ENCODE data around the gene APOF.
"Not testable (repeated sequence)": the region's sequence is repeated elsewhere in the genome, so short reads cannot be mapped to it uniquely, and the experiment has no call there.

Gene APOF

GRCh38 chr12:56373515-56373914 is 10.9 kb upstream of the APOF start:
- no peak for DNase-seq (ENCODE audit: low spot score)

GRCh38 chr12:56366948-56367347 is 4.3 kb upstream of the APOF start:
- DNase-seq (ENCODE audit: low spot score) = no peak

GRCh38 chr12:56361487-56362129 is 1.0 kb downstream of the APOF start:
- no peak for DNase-seq (ENCODE audit: low spot score)

GRCh38 chr12:56359851-56360767 is 2.5 kb downstream of the APOF start, which contains the start of gene STAT2:
Gene STAT2 (minus strand): TSS chr12:56360107. CDS start chr12:56356571, 3,536 bp downstream.
- peak; percentile 95 for DNase-seq (ENCODE audit: low spot score)

- DNase-seq (ENCODE audit: low spot score) = peak; percentile 74
Observed at GRCh38 chr12:56358836-56359532, 3.7 kb downstream of the APOF start.

GRCh38 chr12:56351325-56351724 is 11.3 kb downstream of the APOF start:
- no peak for DNase-seq (ENCODE audit: low spot score)

GRCh38 chr12:56350662-56351061 is 12.0 kb downstream of the APOF start:
- no peak for DNase-seq (ENCODE audit: low spot score)

GRCh38 chr12:56348776-56349175 is 13.9 kb downstream of the APOF start:
- no peak for DNase-seq (ENCODE audit: low spot score)

- DNase-seq (ENCODE audit: low spot score) = not testable (repeated sequence)
Observed at GRCh38 chr12:56347255-56347654, 15.4 kb downstream of the APOF start.

GRCh38 chr12:56346675-56347074 is 16.0 kb downstream of the APOF start:
- DNase-seq (ENCODE audit: low spot score) = no peak

GRCh38 chr12:56342290-56342689 is 20.4 kb downstream of the APOF start:
- not testable (repeated sequence) for DNase-seq (ENCODE audit: low spot score)

GRCh38 chr12:56341616-56342015 is 21.0 kb downstream of the APOF start:
- DNase-seq (ENCODE audit: low spot score) = no peak

GRCh38 chr12:56339158-56339422 is 23.6 kb downstream of the APOF start:
- no peak for DNase-seq (ENCODE audit: low spot score)

- no peak for DNase-seq (ENCODE audit: low spot score)
Observed at GRCh38 chr12:56338308-56339157, 24.1 kb downstream of the APOF start, which contains the start of gene IL23A. Gene IL23A (plus strand): TSS chr12:56338884. CDS start chr12:56339045, 161 bp downstream.

GRCh38 chr12:56337753-56338251 is 24.9 kb downstream of the APOF start:
- DNase-seq (ENCODE audit: low spot score) = no peak

- DNase-seq (ENCODE audit: low spot score) = no peak
Observed at GRCh38 chr12:56336361-56337167, 26.1 kb downstream of the APOF start.

- DNase-seq (ENCODE audit: low spot score) = not testable (repeated sequence)
Observed at GRCh38 chr12:56335527-56335926, 27.1 kb downstream of the APOF start.

GRCh38 chr12:56334490-56334793 is 28.2 kb downstream of the APOF start:
- DNase-seq (ENCODE audit: low spot score) = peak; percentile 22

GRCh38 chr12:56333679-56334489 is 28.8 kb downstream of the APOF start, which contains the start of gene PAN2:
Gene PAN2 (minus strand): TSS chr12:56334000. CDS start chr12:56333094, 906 bp downstream.
- peak; percentile 100 for DNase-seq (ENCODE audit: low spot score)

- no peak for DNase-seq (ENCODE audit: low spot score)
Observed at GRCh38 chr12:56333197-56333678, 29.4 kb downstream of the APOF start.

All from hepatic stellate cell (primary cell).